Osteoblast (primary cell): ENCODE results near the gene ELMO1. TPM values are rescaled to one million over a fixed set of nuclear protein-coding genes. Genes with fewer than 3 reads are reported as not detected.

ENCODE experiments used
- DNase-seq: peaks from one replicate; pipeline ENCODE4 v3.0.0; 2011; ENCODE audit warnings: low spot score, mixed read lengths; ENCODE audit not compliant: insufficient read length; ENCODE audit errors: missing footprints
- H2AFZ ChIP-seq: 2 replicates; pipeline ENCODE4 v1.6.0; 2011; ENCODE audit warnings: mild to moderate bottlenecking, low read length
- H3K27ac ChIP-seq: 2 replicates; pipeline ENCODE4 v1.5.1; 2011; ENCODE audit warnings: mild to moderate bottlenecking, low read depth, low read length, moderate library complexity
- H3K27me3 ChIP-seq: 2 replicates; pipeline ENCODE4 v1.6.0; 2012; ENCODE audit warnings: mild to moderate bottlenecking, control low read depth, inconsistent platforms, low read length, moderate library complexity; ENCODE audit not compliant: insufficient read depth
- H3K36me3 ChIP-seq: 2 replicates; pipeline ENCODE4 v1.5.1; 2011; ENCODE audit warnings: mild to moderate bottlenecking, low read length, control low read depth, moderate library complexity; ENCODE audit not compliant: insufficient read depth
- H3K4me1 ChIP-seq: 2 replicates; pipeline ENCODE4 v1.5.1; 2011; ENCODE audit warnings: mild to moderate bottlenecking, low read length, control low read depth, moderate library complexity; ENCODE audit not compliant: insufficient read depth
- H3K4me2 ChIP-seq: 2 replicates; pipeline ENCODE4 v1.6.0; 2011; ENCODE audit warnings: mild to moderate bottlenecking, low read length; ENCODE audit not compliant: insufficient read depth
- H3K4me3 ChIP-seq: fragments of 200-600 bp; sonication (generic); 3 replicates; pipeline ENCODE4 v1.5.1; 2012; ENCODE audit warnings: mild to moderate bottlenecking, low read length, inconsistent platforms; ENCODE audit not compliant: insufficient read depth
- H3K79me2 ChIP-seq: 2 replicates; pipeline ENCODE4 v1.6.0; 2012; ENCODE audit warnings: mild to moderate bottlenecking, low read length, control low read depth, inconsistent platforms; ENCODE audit not compliant: insufficient read depth
- H3K9me3 ChIP-seq: 2 replicates; pipeline ENCODE4 v1.5.1; 2011; ENCODE audit warnings: low read depth, low read length, control low read depth
- H4K20me1 ChIP-seq: 2 replicates; pipeline ENCODE4 v1.6.0; 2012; ENCODE audit warnings: mild to moderate bottlenecking, low read length, control low read depth; ENCODE audit not compliant: insufficient read depth
- total RNA-seq: library from RNA; depleted of rRNA; stranded (reverse); fragments of >200 nt; gene quantifications from 2 replicates; pipeline ENCODE4 v1.2.3, GENCODE V29; 2012
- TF ChIP-seq, protein P1 (sequence below): IDR thresholded peaks from 2 replicates; pipeline ENCODE4 v1.5.1; 2011; ENCODE audit warnings: mild to moderate bottlenecking, low read depth, low read length, moderate library complexity; ENCODE audit errors: extremely low read depth

The ELMO1 gene
- total RNA-seq, 1 donor = 2.2 TPM

DNA sequence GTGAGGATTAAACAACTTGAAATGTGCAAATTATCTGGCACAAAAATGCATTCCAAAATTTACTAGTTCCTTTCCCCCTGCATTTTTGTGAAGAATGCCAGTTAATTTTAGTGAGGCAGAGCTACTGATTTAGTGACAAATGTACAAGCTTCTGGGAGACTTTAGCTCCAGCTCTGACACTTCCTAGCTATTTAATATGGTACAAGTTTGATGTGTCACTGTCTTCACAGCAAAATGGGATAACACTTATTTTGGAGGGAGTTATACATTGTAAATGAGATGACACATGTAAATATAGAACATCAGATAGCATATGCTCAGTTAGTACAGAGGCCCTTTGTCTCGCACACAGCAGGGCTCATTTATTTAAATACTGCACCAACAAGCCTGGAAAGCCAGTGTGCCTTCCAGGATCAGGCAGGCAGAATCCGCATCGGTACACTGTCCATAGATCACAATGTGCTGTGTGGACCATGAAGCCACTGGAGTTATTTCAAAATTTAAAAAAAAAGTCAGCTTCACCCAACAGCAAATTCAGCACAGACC, 48.7 kb downstream of the ELMO1 start:
- Histone ChIP-seq H3K79me2 (no peaks in the 10 kb centered on the region), H3K4me1 (no peaks in the 10 kb centered on the region), H3K27me3 (no peaks in the 10 kb centered on the region), H3K9me3 (peaks cover 2% of the 10 kb centered on the region), H3K4me3 (no peak overlapping the region), H2AFZ (no peak overlapping the region), H4K20me1 (no peaks in the 10 kb centered on the region), H3K4me2 (no peak overlapping the region), H3K27ac (no peak overlapping the region), H3K36me3 (no peaks in the 10 kb centered on the region)
- no peak for DNase-seq
- TF ChIP-seq, protein P1, sequence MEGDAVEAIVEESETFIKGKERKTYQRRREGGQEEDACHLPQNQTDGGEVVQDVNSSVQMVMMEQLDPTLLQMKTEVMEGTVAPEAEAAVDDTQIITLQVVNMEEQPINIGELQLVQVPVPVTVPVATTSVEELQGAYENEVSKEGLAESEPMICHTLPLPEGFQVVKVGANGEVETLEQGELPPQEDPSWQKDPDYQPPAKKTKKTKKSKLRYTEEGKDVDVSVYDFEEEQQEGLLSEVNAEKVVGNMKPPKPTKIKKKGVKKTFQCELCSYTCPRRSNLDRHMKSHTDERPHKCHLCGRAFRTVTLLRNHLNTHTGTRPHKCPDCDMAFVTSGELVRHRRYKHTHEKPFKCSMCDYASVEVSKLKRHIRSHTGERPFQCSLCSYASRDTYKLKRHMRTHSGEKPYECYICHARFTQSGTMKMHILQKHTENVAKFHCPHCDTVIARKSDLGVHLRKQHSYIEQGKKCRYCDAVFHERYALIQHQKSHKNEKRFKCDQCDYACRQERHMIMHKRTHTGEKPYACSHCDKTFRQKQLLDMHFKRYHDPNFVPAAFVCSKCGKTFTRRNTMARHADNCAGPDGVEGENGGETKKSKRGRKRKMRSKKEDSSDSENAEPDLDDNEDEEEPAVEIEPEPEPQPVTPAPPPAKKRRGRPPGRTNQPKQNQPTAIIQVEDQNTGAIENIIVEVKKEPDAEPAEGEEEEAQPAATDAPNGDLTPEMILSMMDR = no peak

DNA sequence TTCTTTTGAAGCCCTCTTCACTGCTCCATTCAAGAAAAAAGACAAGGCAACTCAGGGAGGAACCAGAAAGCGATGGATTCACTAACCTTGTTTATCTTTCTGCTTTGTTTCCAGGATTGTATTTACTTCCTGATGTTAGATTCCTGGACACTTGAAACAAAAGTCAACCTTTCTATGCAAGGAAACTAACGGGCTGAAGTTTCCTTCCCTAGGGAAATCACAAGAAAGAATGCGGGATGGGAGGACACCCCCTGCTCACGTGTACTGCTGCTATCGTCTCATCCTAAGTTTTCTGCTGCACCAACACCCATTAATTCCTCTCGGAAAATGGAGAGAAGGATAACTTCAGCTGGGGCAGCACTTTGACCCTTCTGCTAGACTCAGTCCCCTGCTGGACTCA, 50.3 kb downstream of the ELMO1 start:
- Histone ChIP-seq H3K4me3 (no peak overlapping the region), H3K9me3 (no peaks in the 10 kb centered on the region), H3K36me3 (no peaks in the 10 kb centered on the region), H3K4me1 (no peaks in the 10 kb centered on the region), H3K27ac (no peak overlapping the region), H3K79me2 (no peaks in the 10 kb centered on the region), H2AFZ (no peak overlapping the region), H4K20me1 (no peaks in the 10 kb centered on the region), H3K27me3 (no peaks in the 10 kb centered on the region), H3K4me2 (no peak overlapping the region)
- TF ChIP-seq, protein P1 = no peak
- no peak for DNase-seq

DNA sequence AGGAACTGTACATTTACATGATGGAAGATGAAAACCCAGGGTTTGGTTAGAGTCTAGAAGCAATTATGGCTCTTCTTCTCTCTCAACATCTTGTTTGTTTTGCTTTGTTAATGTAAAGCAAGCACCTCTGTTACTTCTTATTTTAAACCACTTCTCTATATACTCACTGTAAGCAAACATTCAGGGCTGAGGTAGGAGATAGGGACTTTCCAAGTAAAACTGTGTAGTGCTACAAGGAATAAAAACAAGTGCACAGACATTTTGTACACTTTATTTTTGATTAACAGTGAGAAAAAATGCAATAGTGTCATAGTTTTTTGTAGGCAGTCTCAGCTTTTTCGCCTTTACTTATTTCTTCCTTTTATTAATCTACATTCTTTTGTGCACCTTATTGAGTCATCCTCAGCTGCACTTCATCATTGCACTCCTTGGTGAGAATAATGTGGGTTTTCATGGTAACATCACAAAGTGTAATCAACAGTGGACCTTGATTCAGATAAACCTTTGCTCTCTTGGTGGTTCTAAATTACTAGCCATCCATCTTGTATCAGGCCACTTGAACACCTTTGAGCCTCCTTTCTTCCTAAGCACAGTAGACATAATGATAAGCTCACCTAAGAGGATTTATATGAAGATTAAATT, 52.9 kb downstream of the ELMO1 start:
- Histone ChIP-seq H3K4me2 (no peak overlapping the region), H4K20me1 (no peaks in the 10 kb centered on the region), H3K36me3 (no peaks in the 10 kb centered on the region), H3K79me2 (no peaks in the 10 kb centered on the region), H2AFZ (no peak overlapping the region), H3K4me1 (no peaks in the 10 kb centered on the region), H3K27ac (no peak overlapping the region), H3K9me3 (no peaks in the 10 kb centered on the region), H3K4me3 (no peak overlapping the region), H3K27me3 (no peaks in the 10 kb centered on the region)
- TF ChIP-seq, protein P1 = no peak
- no peak for DNase-seq

DNA sequence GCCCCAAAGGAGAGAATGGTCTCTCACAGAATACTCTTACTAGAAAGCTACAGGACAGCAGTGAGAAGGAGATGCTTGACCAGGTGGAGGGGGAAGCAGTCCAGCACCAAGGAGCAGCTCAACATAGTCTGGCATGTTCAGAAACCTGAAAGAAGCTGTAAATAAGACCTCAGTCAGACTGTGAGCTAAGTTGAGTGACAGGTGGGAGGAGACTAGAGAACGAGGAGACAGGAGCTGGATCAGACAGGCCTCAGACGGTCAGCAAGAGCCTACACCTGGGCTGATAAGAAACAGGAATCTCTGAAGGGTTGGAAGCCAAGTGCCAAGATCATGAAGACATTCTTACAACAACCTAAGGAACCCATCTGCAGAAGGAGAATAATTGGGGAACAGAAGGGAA, 54.5 kb downstream of the ELMO1 start:
- TF ChIP-seq, protein P1 = no peak
- H3K27ac ChIP-seq = no peak overlapping the region
- no peak overlapping the region for H3K4me3 ChIP-seq
- H3K79me2 ChIP-seq = no peaks in the 10 kb centered on the region
- no peaks in the 10 kb centered on the region for H3K36me3 ChIP-seq
- H2AFZ ChIP-seq = no peak overlapping the region
- H3K9me3 ChIP-seq = no peaks in the 10 kb centered on the region
- no peak for DNase-seq
- H3K4me2 ChIP-seq = no peak overlapping the region
- no peaks in the 10 kb centered on the region for H4K20me1 ChIP-seq
- H3K4me1 ChIP-seq = no peaks in the 10 kb centered on the region
- H3K27me3 ChIP-seq = no peaks in the 10 kb centered on the region
